Spleen (tissue), 7 donors: ENCODE measurements around the gene EYS.

Source experiments
- CTCF ChIP-seq, 11 experiments: fragments of 200-600 bp in 7 of 11; fragments of 450-650 bp in 4 of 11; sonication (generic) in 4 of 11; IDR thresholded peaks in 8 of 11; conservative IDR thresholded peaks in 3 of 11; 1 replicate in 7 of 11; 2 replicates in 4 of 11; pipeline versions ENCODE4 v1.4.0 to v1.8.0; 2016 to 2021; ENCODE audit warnings: antibody characterized with exemption in 11 of 11, inconsistent platforms in 4 of 11, mild to moderate bottlenecking in 1 of 11
- POLR2AphosphoS5 ChIP-seq, 3 donors: sonication (generic); formaldehyde crosslinking; IDR thresholded peaks; one replicate each; pipeline ENCODE4 v1.5.1; 2017; ENCODE audit warnings: antibody characterized with exemption in 3 of 3
- donor health status: DM: no; HTN: no; CAD: no; lungs with moderate emphysema.
- donor health status: DM: no; HTN: no; CAD: no.
- donor health status: DM: no; HTN: no; CAD: no.

GRCh38 chr6:65126667-65127066 is 580.4 kb downstream of the EYS start:
- TF ChIP-seq POLR2AphosphoS5 (IDR thresholded peaks at IDR 0.05) (no peak), CTCF (IDR thresholded peaks at IDR 0.05 in 8 of 11, conservative IDR thresholded peaks at IDR 0.05 in 3 of 11) (no peak)
